Measurements from ENCODE around the gene DUSP9.
A peak's percentile ranks its signal among the peaks of the same experiment; 100 is the strongest.

The DUSP9 gene

DNA sequence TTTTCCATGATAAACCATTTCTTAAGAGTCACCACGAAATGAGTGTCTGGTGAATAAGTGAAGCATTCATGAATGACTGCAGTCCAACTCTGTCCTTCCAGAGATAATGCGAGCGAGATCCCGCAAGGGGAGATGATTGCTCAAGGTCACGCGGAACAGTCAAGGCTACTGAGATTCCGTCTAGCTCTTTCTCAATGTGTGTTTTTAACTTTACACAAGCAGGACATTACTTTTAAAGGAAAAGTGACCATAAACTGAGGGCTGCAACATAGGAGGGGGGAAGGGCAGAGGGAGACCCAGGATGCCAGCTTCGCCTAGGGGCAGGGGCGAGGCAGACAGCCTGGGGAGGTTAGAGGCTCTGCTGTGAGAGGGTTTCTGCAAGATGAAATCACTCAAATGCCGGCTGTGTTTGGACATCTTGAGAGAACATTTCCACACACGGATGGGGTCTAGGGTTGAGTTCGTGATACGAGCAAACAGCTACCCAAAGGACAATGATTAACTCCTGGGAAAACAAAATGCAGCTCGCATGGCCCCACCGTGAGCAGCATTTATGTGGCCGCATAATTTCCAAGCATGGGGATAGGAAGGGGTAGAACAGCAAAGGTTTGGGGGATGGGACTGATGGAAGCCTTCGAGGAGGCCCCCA lies 24.2 kb upstream of the DUSP9 start:
- DNase-seq, result no peak

DNA sequence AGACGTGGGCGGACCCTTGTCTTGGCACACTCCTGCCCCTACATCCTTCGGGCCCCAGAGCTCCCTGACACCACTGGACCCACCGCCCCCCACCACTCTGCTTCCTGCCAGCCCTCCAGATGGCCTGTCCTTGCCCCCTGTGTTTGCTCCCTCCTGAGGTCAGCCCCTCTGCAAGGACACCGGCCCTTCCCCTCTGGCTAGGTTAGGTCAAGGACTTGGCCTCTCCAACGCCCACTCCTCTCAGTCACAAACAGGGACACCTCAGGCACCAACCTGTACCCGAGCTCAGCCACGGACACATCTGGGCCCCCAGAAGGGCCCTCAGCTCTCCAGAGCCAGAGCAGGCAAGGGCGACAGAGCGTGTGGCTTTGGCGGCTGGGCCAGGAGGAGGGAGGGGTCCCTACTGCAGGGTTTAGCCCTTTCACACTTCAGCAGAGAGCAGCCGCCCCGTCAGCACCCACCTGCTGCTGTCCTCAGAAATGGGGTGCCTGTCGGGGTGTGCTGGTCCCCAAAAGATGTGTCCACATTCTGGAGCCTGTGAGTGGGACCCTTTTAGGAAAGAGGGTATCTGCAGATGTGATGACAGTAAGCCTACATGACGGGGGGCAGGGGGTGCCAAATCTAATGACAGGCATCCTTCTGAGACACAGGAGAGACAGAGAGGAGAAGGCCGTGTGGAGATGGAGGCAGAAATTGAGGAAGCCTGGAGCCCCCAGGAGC lies 23.5 kb upstream of the DUSP9 start:
- no peak for DNase-seq

DNA sequence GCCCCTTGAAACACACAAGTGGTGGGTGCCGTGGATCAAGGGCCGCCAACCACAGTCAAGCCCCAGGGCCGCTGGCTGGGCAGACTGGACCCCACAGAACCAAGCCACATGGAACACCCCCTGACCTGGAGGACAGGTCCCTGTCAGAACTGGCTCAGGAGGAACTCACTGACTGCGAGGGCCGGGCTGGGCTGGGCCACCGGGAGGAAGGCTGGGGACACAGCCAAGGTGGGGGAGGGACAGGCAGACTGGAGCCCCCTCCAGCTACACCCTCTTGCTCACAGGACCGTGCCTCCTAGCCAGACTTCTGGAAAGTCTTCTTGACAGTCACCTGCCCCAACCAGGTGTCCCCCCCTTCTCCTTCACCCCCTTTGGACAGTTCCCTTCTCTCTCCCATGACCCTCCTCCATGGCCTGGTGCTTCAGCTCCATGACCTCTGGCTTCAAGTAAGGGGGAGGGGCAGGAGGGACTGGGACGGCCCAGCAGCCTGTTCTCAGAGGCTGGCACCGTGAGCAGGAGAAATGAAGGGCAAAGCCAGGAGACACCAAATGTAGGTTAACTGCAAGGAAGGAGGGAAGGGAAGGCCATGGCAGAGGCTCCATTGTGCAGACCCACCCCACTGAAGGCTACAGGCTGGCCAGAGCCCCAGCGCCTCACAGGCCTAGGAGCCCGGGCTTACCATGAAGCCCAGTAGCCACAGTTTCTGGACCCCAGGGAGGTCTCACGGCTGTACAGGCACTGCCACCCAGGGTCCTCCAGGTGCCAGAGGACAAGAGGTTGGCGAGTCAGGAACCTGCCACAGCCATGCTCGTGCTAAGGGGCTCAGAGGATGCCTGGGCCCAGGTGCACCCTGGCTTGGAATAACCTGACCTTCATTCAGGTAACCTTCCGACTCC lies 22.6 kb upstream of the DUSP9 start:
- no peak for DNase-seq

DNA sequence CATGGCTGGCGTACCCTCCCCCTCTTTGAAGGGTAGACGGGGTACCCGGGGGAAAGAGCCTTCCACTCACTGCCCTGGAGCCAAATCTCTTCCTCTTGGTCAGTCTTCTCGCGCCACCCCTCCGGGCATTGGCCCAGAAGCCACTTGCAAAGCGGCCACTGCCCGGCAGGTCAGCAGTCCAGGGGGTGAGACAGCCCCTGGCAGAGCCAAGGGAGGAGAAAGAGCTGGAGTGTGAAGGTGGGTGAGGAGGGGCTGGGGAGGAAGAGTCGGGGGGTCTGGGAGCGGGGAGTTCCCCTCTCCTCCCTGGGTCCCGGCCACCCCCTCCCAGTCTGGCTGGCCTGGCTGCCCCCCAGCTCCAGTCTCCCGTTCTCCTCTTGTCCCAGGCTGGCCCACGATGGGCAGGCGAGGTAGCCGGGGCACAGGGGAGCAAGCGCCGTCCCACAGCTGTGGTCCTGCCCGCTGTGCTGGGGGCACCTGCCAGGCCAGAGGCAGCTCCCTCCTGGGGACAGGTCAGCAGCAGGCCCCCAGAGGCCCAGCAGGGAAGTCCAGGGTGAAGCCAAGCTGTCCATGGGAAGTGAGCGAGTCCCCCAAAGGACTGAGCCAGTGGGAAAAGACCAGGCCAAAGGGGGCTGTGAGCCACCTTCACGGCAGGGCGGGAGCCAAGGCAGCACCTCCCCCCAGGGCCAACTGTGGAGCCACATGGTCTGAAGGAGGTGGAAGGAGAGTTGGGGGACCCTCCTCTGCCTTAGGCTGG lies 21.6 kb upstream of the DUSP9 start:
- no peak for DNase-seq

DNA sequence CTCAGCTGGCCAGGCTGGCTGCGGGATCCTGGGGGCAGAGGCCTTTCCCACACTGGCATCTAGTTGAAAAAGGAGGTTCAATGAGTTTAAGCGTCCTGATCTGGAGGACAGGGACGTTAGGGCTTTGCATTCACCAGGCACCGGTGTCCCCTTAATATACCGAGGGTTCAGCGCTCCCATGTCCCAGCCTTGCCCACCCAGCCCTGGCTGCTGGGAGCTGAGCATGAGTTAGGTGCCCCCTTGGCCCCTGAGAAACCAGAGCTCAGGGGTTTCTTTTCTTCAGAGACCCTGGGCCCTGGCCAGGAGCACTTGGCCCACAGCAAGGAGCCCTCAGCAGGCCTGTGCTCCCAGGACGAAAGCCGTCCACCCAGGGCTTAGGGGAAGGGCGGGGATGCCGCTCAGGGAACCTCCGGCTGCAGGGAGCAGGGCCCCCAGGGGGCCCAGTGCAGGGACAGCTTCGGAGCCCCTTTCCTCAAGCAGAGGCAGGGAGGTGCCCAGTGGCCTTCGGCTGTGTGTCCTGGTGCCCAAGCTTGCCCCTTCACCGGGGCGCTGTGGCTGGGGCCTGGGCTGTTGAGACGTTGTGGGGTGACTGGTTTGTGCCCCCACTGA lies 20.9 kb upstream of the DUSP9 start:
- DNase-seq, result no peak

DNA sequence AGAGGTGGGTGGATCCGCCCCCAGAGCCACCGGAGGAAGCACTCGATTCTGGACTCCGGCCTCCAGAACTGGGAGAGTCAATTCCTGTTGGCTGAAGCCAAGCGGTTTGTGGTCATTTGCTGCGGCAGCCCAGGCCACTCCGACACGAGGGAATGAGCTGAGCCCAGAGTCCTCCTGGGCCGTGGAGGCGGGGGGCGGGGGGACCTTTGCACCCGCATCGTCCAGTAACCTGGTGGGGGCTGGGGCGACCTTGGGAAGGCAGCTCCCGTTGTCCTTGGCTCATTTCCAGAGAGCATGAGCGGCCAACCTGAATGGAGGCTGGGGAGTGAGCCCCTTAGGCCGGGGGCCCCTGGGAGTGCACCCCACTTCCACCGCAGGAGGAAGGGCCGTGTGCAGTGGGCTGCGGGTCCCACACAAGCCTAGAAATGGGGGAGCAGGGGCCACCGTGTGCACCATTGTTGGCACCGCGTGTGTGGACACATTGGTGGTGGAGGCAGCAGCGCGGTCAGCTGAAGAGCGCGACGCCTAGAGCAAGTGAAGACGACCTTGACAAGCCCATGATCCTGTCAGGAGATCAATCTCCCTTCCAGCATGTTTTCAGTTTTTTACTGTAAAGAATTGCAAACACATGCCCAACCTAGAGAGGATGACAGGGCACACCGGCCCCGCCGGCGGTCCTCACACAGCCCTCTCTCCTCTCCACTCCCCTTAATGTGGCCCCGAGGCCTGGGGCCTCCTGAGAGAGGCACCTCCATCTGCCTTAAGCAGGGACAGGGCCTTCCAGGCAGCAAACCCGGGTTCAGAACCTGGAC lies 19.9 kb upstream of the DUSP9 start:
- DNase-seq, result no peak

DNA sequence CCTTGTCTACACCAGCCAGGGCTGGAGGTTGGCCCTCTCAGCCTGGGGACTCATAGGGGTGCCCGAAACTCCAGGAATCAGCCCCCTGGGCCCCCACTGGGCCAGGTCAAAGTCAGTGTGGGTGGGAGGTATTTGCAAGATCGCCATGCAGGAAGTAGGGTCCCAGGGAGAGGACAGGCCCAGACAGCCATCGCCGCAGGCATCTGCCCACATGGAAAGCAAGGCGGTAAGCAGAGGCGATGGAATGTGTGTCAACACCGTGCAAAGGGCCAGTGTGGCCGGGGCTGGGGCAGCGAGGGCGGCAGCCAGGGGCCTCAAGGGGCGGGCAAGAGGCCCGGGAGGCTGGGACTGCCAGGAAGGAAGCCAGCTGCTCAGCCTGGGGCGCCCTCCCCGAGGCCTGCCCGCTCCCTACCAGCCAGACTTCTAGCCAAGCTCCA lies 19.3 kb upstream of the DUSP9 start:
- no peak for DNase-seq

DNA sequence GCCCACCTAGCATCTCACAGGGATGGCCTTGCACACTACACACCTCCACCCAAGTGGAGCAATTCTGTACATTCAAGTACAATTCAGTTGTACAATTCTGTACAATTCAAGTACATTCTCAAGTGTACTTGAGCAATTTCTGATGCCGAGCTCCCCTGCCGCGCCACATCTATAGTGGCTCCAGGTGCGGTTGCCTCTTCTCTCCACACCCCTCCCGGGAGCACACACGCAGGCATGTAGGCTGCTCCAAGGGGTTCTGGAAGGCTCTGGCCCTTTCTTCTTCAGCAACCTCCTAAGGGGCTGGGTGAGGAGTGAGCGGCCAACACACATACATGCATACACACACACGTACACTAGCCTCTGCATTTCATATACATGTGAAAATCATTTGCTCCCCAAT lies 18.9 kb upstream of the DUSP9 start:
- no peak for DNase-seq

DNA sequence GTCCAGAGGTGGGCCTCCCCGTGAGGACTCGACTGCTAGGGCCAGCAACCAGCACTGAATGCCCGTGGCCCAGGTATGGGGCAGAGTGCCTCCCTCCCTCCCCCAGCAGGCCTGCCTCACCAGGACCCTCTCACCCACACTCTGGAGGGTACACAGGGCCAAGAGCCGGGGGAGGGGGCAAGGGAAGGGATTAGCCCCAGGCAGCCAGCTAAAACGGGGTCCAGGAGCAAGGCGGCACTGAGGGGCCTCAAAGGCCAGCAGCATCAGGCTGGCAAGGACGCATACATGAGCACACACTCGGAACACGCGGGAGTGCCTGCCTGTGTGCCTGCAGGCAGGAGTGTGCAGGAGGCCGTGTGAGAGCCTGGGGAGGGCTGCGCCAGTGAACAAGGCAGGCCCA lies 18.3 kb upstream of the DUSP9 start:
- no peak for DNase-seq

DNA sequence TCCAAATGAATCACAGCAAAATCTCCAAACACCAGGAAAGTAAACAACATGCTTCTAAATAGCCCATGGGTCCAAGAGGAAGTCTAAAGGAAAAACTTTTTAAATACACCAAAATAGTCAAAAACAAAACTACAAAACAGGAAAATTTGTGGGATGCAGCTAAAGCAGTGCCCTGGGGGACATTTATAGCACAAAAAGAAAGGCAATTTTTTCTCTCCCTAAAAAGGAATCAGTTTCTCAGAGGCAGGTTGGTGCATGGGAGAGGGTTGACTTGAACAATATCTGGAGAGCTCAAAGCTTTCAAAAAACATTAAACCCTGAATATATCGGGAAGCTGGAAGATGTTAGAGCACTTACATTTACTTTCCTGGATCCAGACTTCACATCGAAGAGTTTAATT lies 15.7 kb upstream of the DUSP9 start:
- no peak for DNase-seq

DNA sequence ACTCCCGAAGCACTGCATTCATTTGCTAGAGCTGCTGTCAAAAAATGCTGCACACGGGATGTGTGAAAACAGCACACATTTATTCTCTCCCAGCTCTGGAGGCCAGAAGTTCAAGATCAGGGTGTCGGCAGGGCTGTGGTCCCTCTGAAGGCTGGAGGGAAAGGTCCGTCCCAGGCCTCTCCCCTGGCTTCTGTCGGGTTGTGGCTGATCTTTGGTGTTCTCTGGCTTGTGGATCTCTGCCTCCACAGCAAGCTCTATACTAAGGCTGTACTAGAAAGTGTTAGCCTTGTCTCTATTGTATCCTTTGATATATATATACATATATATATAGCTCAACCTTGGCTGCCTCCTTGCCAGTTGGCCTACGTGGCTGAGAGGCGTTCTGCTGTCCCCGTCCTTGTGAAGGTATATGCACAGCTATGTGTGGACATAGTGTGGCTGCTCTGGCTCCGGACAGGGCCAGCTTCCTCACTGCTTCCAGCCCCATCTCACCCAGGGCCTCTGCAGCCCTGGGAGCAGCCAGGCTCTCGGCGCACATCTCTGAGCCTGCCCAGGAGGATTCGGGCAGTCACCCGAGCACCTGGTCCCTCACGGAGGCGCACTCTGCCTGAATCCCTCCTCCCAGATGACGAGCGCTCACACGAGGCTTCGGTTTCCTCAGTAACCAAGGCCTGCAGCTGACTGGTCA lies 15.0 kb upstream of the DUSP9 start:
- DNase-seq, result no peak

DNA sequence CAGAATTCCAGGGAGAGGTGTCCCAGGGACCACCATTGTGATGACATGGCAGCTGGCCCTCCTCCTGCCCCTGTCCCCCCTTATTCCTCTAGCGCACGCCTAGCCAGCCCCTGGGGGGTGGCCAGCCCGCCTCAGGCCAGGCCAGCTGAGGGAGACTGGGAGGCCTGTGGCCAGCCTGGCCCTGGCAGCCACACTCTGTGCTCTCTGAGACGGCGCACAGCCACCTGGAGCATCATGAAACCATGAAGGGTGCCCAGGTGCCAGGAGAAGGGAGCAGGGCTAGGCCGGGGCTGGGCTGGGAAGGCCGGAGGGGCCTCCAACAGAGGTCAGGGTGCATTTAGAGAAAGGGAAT lies 14.4 kb upstream of the DUSP9 start:
- no peak for DNase-seq

DNA sequence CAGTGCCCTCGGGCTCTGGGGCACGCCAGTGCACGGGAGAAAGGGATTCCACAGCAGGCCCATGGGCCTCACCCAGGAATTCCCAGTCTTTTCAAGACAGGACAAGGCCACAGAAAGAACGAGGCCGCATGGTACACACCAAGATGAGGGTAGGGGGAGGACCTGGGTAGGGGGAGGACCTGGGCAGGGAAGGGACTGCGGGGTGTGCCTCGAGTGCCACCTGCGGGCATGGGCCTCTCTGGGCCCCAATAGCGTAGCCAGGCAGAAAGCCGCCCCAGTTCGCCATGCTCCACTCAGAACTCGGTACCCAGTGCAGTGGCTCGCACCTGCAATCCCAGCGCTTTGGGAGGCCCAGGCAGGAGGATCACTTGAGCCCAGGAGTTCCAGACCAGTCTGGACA lies 14.0 kb upstream of the DUSP9 start:
- DNase-seq, result no peak

DNA sequence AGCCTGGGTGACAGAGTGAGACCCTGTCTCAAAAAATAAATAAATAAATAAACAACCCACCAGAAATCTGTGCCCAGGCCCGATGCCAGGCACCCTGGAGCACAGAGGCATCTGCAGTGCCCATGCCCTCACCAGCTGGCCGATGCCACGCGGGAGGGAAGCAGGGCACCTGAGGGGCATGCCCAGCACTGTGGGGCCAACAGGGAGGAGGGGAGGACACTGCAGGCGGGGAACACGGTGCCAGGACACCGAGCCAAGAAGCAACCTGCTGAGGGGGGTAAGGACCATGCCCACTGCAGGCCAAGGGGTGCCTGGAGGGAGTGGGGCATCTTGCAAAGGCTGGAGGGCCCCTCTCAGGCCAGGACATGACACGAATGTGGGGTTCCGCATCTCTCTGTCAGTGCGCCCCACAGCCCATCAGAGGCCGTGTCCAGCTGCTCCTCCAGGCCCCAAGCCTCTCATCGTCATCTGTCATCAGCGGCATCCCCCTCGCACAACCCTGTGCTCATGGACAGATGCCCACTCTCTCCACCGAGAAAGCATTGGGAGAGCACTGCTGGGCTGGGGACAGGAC lies 13.3 kb upstream of the DUSP9 start:
- DNase-seq, result no peak

DNA sequence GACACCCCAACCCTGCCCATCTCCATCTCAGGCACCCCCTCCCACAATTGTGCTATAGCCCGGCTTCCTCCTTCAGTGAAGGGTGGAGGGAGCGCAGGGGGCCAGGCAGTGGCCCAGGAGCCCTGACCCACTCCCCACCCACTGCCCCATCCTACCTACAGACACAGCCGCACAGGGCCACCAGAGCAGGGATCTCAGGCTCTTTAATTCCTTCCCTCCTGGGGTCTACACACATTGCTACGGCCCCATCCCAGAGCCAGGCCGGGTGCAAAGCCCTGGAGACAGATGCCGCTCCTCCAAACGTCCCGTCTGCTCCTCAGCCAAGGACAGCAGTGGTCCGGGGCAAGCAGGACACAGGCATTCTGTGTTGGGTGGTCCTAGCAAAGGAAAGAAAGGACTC lies 12.8 kb upstream of the DUSP9 start:
- no peak for DNase-seq

DNA sequence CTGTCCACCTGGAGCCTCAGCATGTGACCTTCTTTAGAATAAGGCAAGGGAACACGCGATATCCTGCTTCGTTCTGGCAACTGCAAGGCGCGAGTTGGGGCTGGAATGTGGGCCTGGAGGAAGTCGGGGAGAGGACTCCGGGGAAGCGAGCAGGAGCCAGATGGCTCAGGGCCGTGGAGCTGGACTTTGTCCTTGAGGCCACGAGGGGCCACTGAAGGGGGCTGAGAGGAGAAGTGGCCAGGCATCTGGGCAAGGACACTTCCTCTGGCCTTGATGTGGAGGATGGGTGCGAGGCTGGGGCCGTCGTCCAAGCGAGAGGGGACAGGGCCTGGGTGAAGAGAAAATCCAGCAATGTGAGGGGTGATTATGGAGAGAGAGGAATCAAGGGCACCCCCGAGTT lies 12.2 kb upstream of the DUSP9 start:
- DNase-seq, result no peak

DNA sequence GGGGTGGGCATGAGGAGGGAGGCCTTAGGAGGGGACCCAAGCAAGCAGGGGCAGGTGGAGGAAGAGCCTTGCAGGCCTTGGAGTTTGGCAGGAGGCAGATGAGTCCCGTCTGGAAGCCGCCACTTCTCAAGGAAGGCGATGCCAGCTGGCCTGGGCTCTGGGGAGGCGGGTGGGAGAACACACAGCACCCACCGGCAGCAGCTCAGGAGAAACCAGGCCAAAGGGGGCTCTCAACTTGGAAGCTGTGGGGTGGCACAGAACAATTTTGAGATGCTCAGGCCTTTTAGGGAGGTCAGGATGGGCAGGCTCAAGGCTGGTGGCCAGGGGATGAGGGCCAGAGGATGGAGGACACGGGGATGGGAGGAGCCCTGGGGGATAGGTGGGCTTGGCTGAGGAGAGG lies 11.6 kb upstream of the DUSP9 start:
- no peak for DNase-seq

DNA sequence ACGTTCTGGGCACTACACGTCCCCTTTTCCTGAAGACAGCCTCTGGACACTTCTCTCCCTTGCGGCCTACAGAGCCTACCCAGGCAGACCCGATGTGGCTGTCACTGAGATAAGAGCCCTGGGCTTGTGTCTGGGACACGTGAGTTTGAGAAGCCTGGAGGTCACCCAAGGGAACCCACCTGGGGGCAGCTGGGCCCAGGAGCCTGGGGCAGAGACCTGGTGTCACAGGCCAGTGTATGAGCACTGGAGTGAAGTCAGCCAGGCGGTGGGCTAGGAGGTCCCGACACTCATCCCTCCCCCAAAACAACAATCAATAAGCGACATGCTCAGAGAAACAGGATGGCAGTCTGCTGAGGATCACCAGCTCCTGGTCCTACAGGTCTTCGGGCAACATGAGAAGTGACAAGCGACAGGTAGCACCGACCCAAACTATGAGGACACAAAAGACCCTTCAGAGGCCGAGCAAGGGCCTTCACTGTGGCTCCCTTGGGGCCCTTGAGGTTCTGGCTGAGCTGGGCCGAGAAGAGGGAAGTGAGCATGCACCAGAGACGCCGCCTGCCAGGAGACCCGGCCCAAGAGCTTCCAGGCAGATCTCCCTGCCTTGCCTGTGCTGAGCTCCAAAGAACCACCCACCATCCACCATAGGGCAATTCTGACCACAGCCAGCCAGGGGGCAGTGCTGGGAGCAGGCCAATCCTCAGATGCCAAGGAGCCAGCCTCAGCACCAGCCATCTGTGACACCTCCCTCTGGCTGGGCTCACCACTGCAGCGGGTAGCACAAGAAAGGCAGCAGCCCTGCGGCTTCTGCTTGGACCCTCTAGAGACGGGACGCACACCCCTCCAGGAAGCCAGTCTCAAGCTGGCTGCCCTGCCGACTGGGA lies 11.0 kb upstream of the DUSP9 start:
- peak; percentile 45 for DNase-seq

DNA sequence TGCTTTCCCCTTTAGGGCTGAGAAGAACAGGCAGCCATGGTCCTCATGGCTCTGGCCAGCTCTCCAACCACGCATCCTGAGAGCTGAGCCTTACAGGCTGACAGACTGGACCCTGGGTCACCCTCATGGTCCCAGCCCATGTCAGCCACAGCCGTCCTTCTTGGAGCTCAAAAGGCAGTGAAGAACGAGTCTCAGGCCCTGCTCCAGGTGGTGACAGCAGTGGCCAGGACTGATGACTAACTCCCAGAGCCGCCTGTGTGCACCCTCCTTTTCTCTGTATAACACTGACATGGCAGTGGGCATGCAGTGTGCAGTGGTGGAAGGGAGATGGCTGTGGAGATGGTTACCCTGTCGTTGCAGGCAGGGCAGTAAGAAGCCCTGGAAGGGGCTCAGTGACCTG lies 10.3 kb upstream of the DUSP9 start:
- no peak for DNase-seq

Measured in activated CD4-positive, alpha-beta T cell treated with anti-CD3 and anti-CD28 coated beads, Interleukin-10, Interleukin-2, amounts not matched to agents 100 ng/mL and 50 ng/mL, durations not matched to agents 16 hours and 8 hours (primary cell).